H1 (cell line): ENCODE measurements around the gene ERMARD. TPM values are rescaled to one million over a fixed set of nuclear protein-coding genes. Genes with fewer than 3 reads are reported as not detected.
A peak's percentile ranks its signal among the peaks of the same experiment; 100 is the strongest.

ENCODE experiments used
- CTCF ChIA-PET: fragments of 300-600 bp; sonication (Branson Sonifier 250); formaldehyde crosslinking; loops from one replicate; lab custom pipeline; 2021; ENCODE audit not compliant: partially characterized antibody; lab: Charles Lee
- POLR2A ChIA-PET: fragments of 300-600 bp; sonication (Branson Sonifier 250); formaldehyde crosslinking; loops from one replicate; lab custom pipeline; 2021; ENCODE audit warnings: inconsistent platforms; ENCODE audit not compliant: partially characterized antibody; lab: Charles Lee
- DNase-seq, 2 experiments: peaks; one replicate each; pipeline versions ENCODE4 v3.0.0 to v3.0.0-alpha.2; 2010 to 2022; ENCODE audit warnings: low spot score in 2 of 2, low read depth in 1 of 2, mixed read lengths in 1 of 2
- FAIRE-seq: peaks from 2 replicates; lab custom pipeline; 2011; peaks lifted over from hg19 to GRCh38; lab: Jason Lieb, UNC
- H2AFZ ChIP-seq: 2 replicates; pipeline ENCODE4 v1.8.1; 2012; ENCODE audit warnings: low read length, inconsistent platforms
- H2AK5ac ChIP-seq: 2 replicates; pipeline ENCODE4 v1.6.1; 2013; ENCODE audit warnings: low read depth, low read length
- H2BK120ac ChIP-seq: replicated peaks from 2 replicates; pipeline ENCODE3; 2013; ENCODE audit warnings: low read depth, low read length, inconsistent platforms
- H2BK12ac ChIP-seq: 2 replicates; pipeline ENCODE4 v1.6.1; 2013; ENCODE audit warnings: low read depth, low read length
- H2BK15ac ChIP-seq: 2 replicates; pipeline ENCODE4 v1.6.1; 2013; ENCODE audit warnings: low read length
- H2BK20ac ChIP-seq: 2 replicates; pipeline ENCODE4 v1.6.1; 2013; ENCODE audit warnings: low read length
- H2BK5ac ChIP-seq: 2 replicates; pipeline ENCODE4 v1.6.1; 2013; ENCODE audit warnings: low read depth, low read length
- H3K14ac ChIP-seq: 2 replicates; pipeline ENCODE4 v1.6.1; 2013; ENCODE audit warnings: inconsistent platforms; ENCODE audit not compliant: insufficient read length
- H3K18ac ChIP-seq: 2 replicates; pipeline ENCODE4 v1.6.1; 2013; ENCODE audit warnings: low read length; ENCODE audit errors: extremely low read depth
- H3K23ac ChIP-seq: 2 replicates; pipeline ENCODE4 v1.6.1; 2013; ENCODE audit warnings: inconsistent platforms; ENCODE audit not compliant: insufficient read length
- H3K23me2 ChIP-seq: 2 replicates; pipeline ENCODE4 v1.6.1; 2013; ENCODE audit warnings: low read depth, low read length
- H3K27ac ChIP-seq: 2 replicates; pipeline ENCODE4 v1.6.1; 2011; ENCODE audit warnings: low read depth, low read length, inconsistent platforms
- H3K27me3 ChIP-seq, 4 experiments: replicated peaks in 1 of 4; 1 replicate in 1 of 4; 2 replicates in 3 of 4; pipeline versions ENCODE4 v1.6.1 to v1.8.1; 2011 to 2013; ENCODE audit warnings: low read length in 3 of 4, mild to moderate bottlenecking in 3 of 4, inconsistent platforms in 2 of 4, mixed read lengths in 2 of 4, moderate library complexity in 1 of 4; ENCODE audit not compliant: control insufficient read depth in 3 of 4, insufficient read depth in 3 of 4; ENCODE audit errors: extremely low read depth in 1 of 4
- H3K36me3 ChIP-seq, 4 experiments: 2 replicates each; pipeline versions ENCODE4 v1.6.1 to v1.8.1; 2011 to 2013; ENCODE audit warnings: mild to moderate bottlenecking in 4 of 4, low read length in 3 of 4, moderate library complexity in 2 of 4, control low read depth in 1 of 4, inconsistent platforms in 1 of 4; ENCODE audit not compliant: insufficient read depth in 4 of 4, control insufficient read depth in 2 of 4
- H3K4ac ChIP-seq: replicated peaks from 2 replicates; pipeline ENCODE3; 2013; ENCODE audit warnings: low read length, low read depth, mixed read lengths, inconsistent platforms; ENCODE audit not compliant: insufficient read length
- H3K4me1 ChIP-seq, 4 experiments: replicated peaks in 1 of 4; 1 replicate in 1 of 4; 2 replicates in 3 of 4; pipeline versions ENCODE4 v1.6.1 to v1.8.1; 2011 to 2013; ENCODE audit warnings: low read length in 3 of 4, inconsistent platforms in 2 of 4, mixed read lengths in 1 of 4; ENCODE audit not compliant: insufficient read depth in 4 of 4, control insufficient read depth in 3 of 4
- H3K4me2 ChIP-seq, 2 experiments: 2 replicates each; pipeline versions ENCODE4 v1.6.1 to v1.8.1; 2011 to 2013; ENCODE audit warnings: low read depth in 2 of 2, low read length in 2 of 2, control low read depth in 1 of 2, inconsistent platforms in 1 of 2, mild to moderate bottlenecking in 1 of 2; ENCODE audit not compliant: insufficient read depth in 1 of 2
- H3K4me3 ChIP-seq, 4 experiments: fragments of 200-600, 300-600 bp in 1 of 4; sonication (generic), shearing (Covaris generic), sonication (Bioruptor Twin) in 1 of 4; 2 replicates each; pipeline versions ENCODE4 v1.5.1 to v1.8.1; 2011 to 2016; ENCODE audit warnings: low read length in 4 of 4, low read depth in 3 of 4, control low read depth in 2 of 4, inconsistent platforms in 2 of 4, mild to moderate bottlenecking in 2 of 4, mixed read lengths in 1 of 4, moderate library complexity in 1 of 4; ENCODE audit not compliant: insufficient read depth in 2 of 4; ENCODE audit errors: extremely low read depth in 1 of 4
- H3K56ac ChIP-seq: replicated peaks from 2 replicates; pipeline ENCODE3; 2013; ENCODE audit warnings: low read depth, mild to moderate bottlenecking, mixed read lengths, low read length, inconsistent platforms; ENCODE audit not compliant: insufficient read length
- H3K79me1 ChIP-seq: 2 replicates; pipeline ENCODE4 v1.6.1; 2013; ENCODE audit warnings: low read depth, low read length, control low read depth
- H3K79me2 ChIP-seq, 2 experiments: 2 replicates each; pipeline versions ENCODE4 v1.6.1 to v1.8.1; 2012 to 2013; ENCODE audit warnings: low read length in 2 of 2, mild to moderate bottlenecking in 2 of 2, inconsistent platforms in 1 of 2; ENCODE audit not compliant: insufficient read depth in 2 of 2, control insufficient read depth in 1 of 2
- H3K9ac ChIP-seq, 4 experiments: replicated peaks in 1 of 4; 1 replicate in 1 of 4; 2 replicates in 3 of 4; pipeline versions ENCODE4 v1.6.1 to v1.8.1; 2011 to 2013; ENCODE audit warnings: low read depth in 3 of 4, low read length in 3 of 4, control low read depth in 2 of 4, mild to moderate bottlenecking in 2 of 4, moderate library complexity in 2 of 4, inconsistent platforms in 1 of 4; ENCODE audit errors: extremely low read depth in 1 of 4
- H3K9me3 ChIP-seq, 2 experiments: 2 replicates each; pipeline versions ENCODE4 v1.6.1 to v1.8.1; 2012 to 2013; ENCODE audit warnings: mild to moderate bottlenecking in 2 of 2, moderate library complexity in 2 of 2, control low read depth in 1 of 2, inconsistent platforms in 1 of 2, low read depth in 1 of 2, low read length in 1 of 2, mixed read lengths in 1 of 2; ENCODE audit not compliant: insufficient read depth in 2 of 2
- H4K20me1 ChIP-seq, 2 experiments: replicated peaks in 1 of 2; 2 replicates each; pipeline versions ENCODE3 to v1.8.1; 2011 to 2013; ENCODE audit warnings: inconsistent platforms in 2 of 2, low read length in 2 of 2, mild to moderate bottlenecking in 1 of 2; ENCODE audit not compliant: insufficient read depth in 2 of 2, control insufficient read depth in 1 of 2
- H4K5ac ChIP-seq: 2 replicates; pipeline ENCODE4 v1.6.1; 2013; ENCODE audit warnings: low read length, low read depth, mixed read lengths, inconsistent platforms; ENCODE audit not compliant: insufficient read length
- H4K8ac ChIP-seq: 2 replicates; pipeline ENCODE4 v1.8.0; 2013; ENCODE audit warnings: mild to moderate bottlenecking, moderate library complexity, low read length, inconsistent platforms; ENCODE audit not compliant: insufficient read depth; ENCODE audit errors: extremely low read depth
- H4K91ac ChIP-seq: replicated peaks from 2 replicates; pipeline ENCODE3; 2013; ENCODE audit warnings: low read length, mixed read lengths, inconsistent platforms; ENCODE audit not compliant: insufficient read length
- BACH1 ChIP-seq: IDR thresholded peaks from 2 replicates; pipeline ENCODE4 v1.6.1; 2012; ENCODE audit warnings: low read length, improper control_type of control experiment
- EZH2 ChIP-seq: fragments of 200-600 bp; sonication (generic); IDR thresholded peaks from 2 replicates; pipeline ENCODE4 v1.7.1; 2012; ENCODE audit warnings: low read depth, mild to moderate bottlenecking, moderate library complexity, low read length, inconsistent platforms; ENCODE audit not compliant: severe bottlenecking
- HDAC6 ChIP-seq: IDR thresholded peaks from one replicate; pipeline ENCODE4 v1.7.1; 2012; ENCODE audit warnings: low read depth, mild to moderate bottlenecking, inconsistent platforms, low read length, moderate library complexity
- ZNF274 ChIP-seq: IDR thresholded peaks from 2 replicates; pipeline ENCODE4 v1.7.0; 2012; ENCODE audit warnings: low read length, borderline replicate concordance; ENCODE audit errors: extremely low read depth
- WGBS, 2 experiments: shearing (Covaris generic) in 1 of 2; methylation state at CpG; one replicate each; pipeline versions ENCODE4 v1.1.6 to v1.1.7; 2013 to 2015; ENCODE audit warnings: low lambda C conversion rate in 2 of 2, mixed read lengths in 2 of 2, inconsistent platforms in 1 of 2, low coverage in 1 of 2, missing lambda C conversion rate in 1 of 2; ENCODE audit not compliant: insufficient replicate concordance in 2 of 2, insufficient coverage in 1 of 2, insufficient read length in 1 of 2; ENCODE audit errors: extremely low coverage in 1 of 2, missing lambda C conversion rate in 1 of 2; 5-methylcytosine and 5-hydroxymethylcytosine counted together
- polyA plus RNA-seq, 7 experiments: library from polyadenylated mRNA; depleted of rRNA in 3 of 7; stranded (reverse) in 5 of 7; unstranded in 2 of 7; fragments of >200 nt in 5 of 7; fragments of 200-250 nt in 2 of 7; gene quantifications; 1 replicate in 5 of 7; 2 replicates in 1 of 7; 4 replicates in 1 of 7; pipeline versions ENCODE4 v1.2.1 to v1.2.3, GENCODE V29; 2011 to 2013; ENCODE audit warnings: missing spikeins in 2 of 7, mixed read lengths in 2 of 7
- total RNA-seq: library from RNA; stranded (reverse); fragmentation: NEBNext Ultra II Directional; extraction: Animal tissue kit (Norgen Biotek cat#: 25700); gene quantifications from 2 replicates; pipeline ENCODE4 v1.2.1, GENCODE V29; 2021

The ERMARD gene
- total and polyA plus RNA-seq, 2 of the 8 experiments (the other 6 are each of a cell fraction or from before 2014, with no cell fraction given): 12.2 to 25.6 TPM

DNA sequence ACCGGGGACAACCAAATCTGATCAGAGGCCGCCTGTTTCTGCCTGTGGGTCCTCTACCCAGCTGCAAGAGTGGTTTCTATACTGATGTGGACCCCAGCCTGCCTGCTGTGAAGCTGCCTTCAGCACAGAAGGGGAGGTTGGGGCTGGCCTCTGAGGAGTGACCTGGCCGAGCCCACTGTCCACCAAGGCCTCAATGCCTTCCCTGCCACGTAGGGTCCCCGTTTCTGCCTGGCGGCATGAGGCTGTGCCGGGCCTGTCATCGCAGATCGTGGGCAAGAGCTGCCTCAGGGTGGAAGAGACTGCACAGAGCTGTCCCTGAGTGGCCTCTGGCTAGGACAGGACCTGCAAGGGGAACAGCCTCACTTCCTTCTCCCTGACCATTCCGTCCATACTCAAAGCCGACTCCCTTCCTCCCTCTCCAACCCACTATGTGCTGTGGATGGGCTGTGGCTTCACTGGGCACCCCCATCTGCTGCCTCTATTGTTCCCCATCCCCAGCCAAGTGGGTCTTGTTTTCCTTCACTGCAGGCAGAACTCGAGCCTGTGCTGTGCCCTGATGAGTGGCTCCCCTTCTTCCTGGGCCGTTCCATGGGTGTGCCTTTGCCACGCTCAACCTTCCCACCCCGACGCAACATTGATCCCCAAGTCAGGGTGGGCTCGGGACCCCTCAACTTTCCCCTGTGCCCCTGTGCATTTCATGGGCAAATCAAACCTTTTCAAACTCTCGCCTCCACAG lies 60.3 kb downstream of the ERMARD start:
- Histone ChIP-seq H3K27me3 (no peaks in the 10 kb centered on the region), H2BK5ac (no peak overlapping the region), H4K20me1 (no peaks in the 10 kb centered on the region), H3K23ac (no peak overlapping the region), H3K36me3 (no peaks in the 10 kb centered on the region), H2AFZ (no peak overlapping the region), H3K4me2 (no peak overlapping the region), H3K27ac (no peak overlapping the region), H3K23me2 (no peaks in the 10 kb centered on the region), H4K5ac (no peak overlapping the region), H3K14ac (no peak overlapping the region), H2AK5ac (0 out of 2 replicates have a peak overlapping the region, but pooled peaks have one; percentile 16), H3K4me3 (no peak overlapping the region), H2BK120ac (no peak overlapping the region), H2BK15ac (no peak overlapping the region), H3K79me2 (no peaks in the 10 kb centered on the region), H3K18ac (peak overlapping the region; percentile 48), H3K9ac (no peak overlapping the region), H2BK12ac (peak overlapping the region; percentile 7; the same call in 1 of the 2 replicates), H3K4me1 (peaks cover 0 to 9% (median 3%) of the 10 kb centered on the region in 4 experiments; a peak in 4 of 7 replicates), H3K9me3 (peaks cover 7 to 11% of the 10 kb centered on the region in 2 experiments; a peak in 2 of 4 replicates), H4K91ac (no peak overlapping the region), H2BK20ac (no peak overlapping the region), H3K4ac (no peak overlapping the region), H4K8ac (no peak overlapping the region), H3K79me1 (no peaks in the 10 kb centered on the region), H3K56ac (no peak overlapping the region)
- ChIA-PET POLR2A (interaction anchor here (0.6 kb wide), 1 partner anchor 741 kb away, joined by 3 read pairs; no protein-coding TSS in a partner anchor), CTCF (interaction anchor here (3.6 to 4.0 kb wide), 2 partner anchors 21 kb away, joined by 17 read pairs; no protein-coding TSS in a partner anchor)
- 89% methylated on average over 15 of the region's 18 CpGs; no CpG with 5 or more reads in 1 of the 2 experiments for WGBS, 2 experiments
- FAIRE-seq (no peak), DNase-seq (no peak)
- TF ChIP-seq ZNF274 (no peak), HDAC6 (no peak), BACH1 (no peak), EZH2 (no peak)
